Measurements from ENCODE around the gene JAG2. TPM values are rescaled to one million over a fixed set of nuclear protein-coding genes. Genes with fewer than 3 reads are reported as not detected.

JAG2 gene
- total and polyA plus RNA-seq, 2 experiments from 2014 or later: 1.5 TPM; not detected in 1

GRCh38 chr14:105095236-105095805, 73.3 kb downstream of the JAG2 start:
- H3K9me3 ChIP-seq (ENCODE audit: low read depth): no peaks in the 10 kb centered on the region
- H3K4me3 ChIP-seq: no peak overlapping the region
- H3K27ac ChIP-seq: no peak overlapping the region
- no peaks in the 10 kb centered on the region for H3K36me3 ChIP-seq (ENCODE audit: low read depth)
- H3K27me3 ChIP-seq (replicated peaks; ENCODE audit: insufficient read depth): no peaks in the 10 kb centered on the region
- WGBS, 2 experiments (ENCODE audit: low coverage in 1 of 2, low lambda C conversion rate in 2 of 2, missing lambda C conversion rate in 2 of 2): 94% methylated on average over 7 of the region's 7 CpGs
- no peak overlapping the region for H3K9ac ChIP-seq
- H3K4me2 ChIP-seq (ENCODE audit: unreplicated experiment): no peak overlapping the region
- no peaks in the 10 kb centered on the region for H4K20me1 ChIP-seq (ENCODE audit: insufficient read depth)
- H2AFZ ChIP-seq: no peak overlapping the region
- no peak for TF ChIP-seq EZH2 (IDR thresholded peaks at IDR 0.05; ENCODE audit: insufficient read depth, poor library complexity, severe bottlenecking)
- no peaks in the 10 kb centered on the region for H3K79me2 ChIP-seq (ENCODE audit: insufficient read depth)
- no peaks in the 10 kb centered on the region for H3K9me2 ChIP-seq (ENCODE audit: insufficient read depth)
- no peak for DNase-seq
- peaks cover 21% of the 10 kb centered on the region for H3K4me1 ChIP-seq (ENCODE audit: insufficient read depth)
- in situ Hi-C loops (cut with MboI): no loop called here
- H3F3A ChIP-seq (ENCODE audit: insufficient read depth): peaks cover 6% of the 10 kb centered on the region

GRCh38 chr14:105094193-105094907, 74.2 kb downstream of the JAG2 start:
- peak overlapping the region; percentile 93 for H3K4me3 ChIP-seq
- H2AFZ ChIP-seq: peak overlapping the region; percentile 83
- H3K4me1 ChIP-seq (ENCODE audit: insufficient read depth): peaks cover 21% of the 10 kb centered on the region
- TF ChIP-seq EZH2phosphoT487 (IDR thresholded peaks at IDR 0.05; ENCODE audit: insufficient read depth, low read depth): no peak
- no peak for TF ChIP-seq EZH2 (IDR thresholded peaks at IDR 0.05; ENCODE audit: insufficient read depth, poor library complexity, severe bottlenecking)
- no peaks in the 10 kb centered on the region for H3K79me2 ChIP-seq (ENCODE audit: insufficient read depth)
- H3K4me2 ChIP-seq (ENCODE audit: unreplicated experiment): peak overlapping the region; percentile 82
- no peaks in the 10 kb centered on the region for H3K27me3 ChIP-seq (replicated peaks; ENCODE audit: insufficient read depth)
- H3K9me2 ChIP-seq (ENCODE audit: insufficient read depth): no peaks in the 10 kb centered on the region
- H3K27ac ChIP-seq: no peak overlapping the region; the same call in 1 of the 2 replicates
- 78 to 79% methylated on average over 14 of the region's 14 CpGs for WGBS, 2 experiments (ENCODE audit: low coverage in 1 of 2, low lambda C conversion rate in 2 of 2, missing lambda C conversion rate in 2 of 2)
- peaks cover 6% of the 10 kb centered on the region for H3F3A ChIP-seq (ENCODE audit: insufficient read depth)
- H3K9me3 ChIP-seq (ENCODE audit: low read depth): no peaks in the 10 kb centered on the region
- H3K36me3 ChIP-seq (ENCODE audit: low read depth): no peaks in the 10 kb centered on the region
- H4K20me1 ChIP-seq (ENCODE audit: insufficient read depth): no peaks in the 10 kb centered on the region
- peak overlapping the region; percentile 94 for H3K9ac ChIP-seq
- no peak for DNase-seq
- in situ Hi-C loops (cut with MboI): no loop called here

GRCh38 chr14:105093431-105094192, 75.0 kb downstream of the JAG2 start:
- 2 to 4% methylated on average over 21 to 69 of the region's 76 CpGs for WGBS, 2 experiments (ENCODE audit: low coverage in 1 of 2, low lambda C conversion rate in 2 of 2, missing lambda C conversion rate in 2 of 2)
- H3K4me3 ChIP-seq: peak overlapping the region; percentile 93
- H3K36me3 ChIP-seq (ENCODE audit: low read depth): no peaks in the 10 kb centered on the region
- H3K4me2 ChIP-seq (ENCODE audit: unreplicated experiment): peak overlapping the region; percentile 82
- no peaks in the 10 kb centered on the region for H3K9me3 ChIP-seq (ENCODE audit: low read depth)
- H2AFZ ChIP-seq: peak overlapping the region; percentile 83
- TF ChIP-seq EZH2 (IDR thresholded peaks at IDR 0.05; ENCODE audit: insufficient read depth, poor library complexity, severe bottlenecking) (no peak), EZH2phosphoT487 (IDR thresholded peaks at IDR 0.05; ENCODE audit: insufficient read depth, low read depth) (no peak)
- H3K27me3 ChIP-seq (replicated peaks; ENCODE audit: insufficient read depth): no peaks in the 10 kb centered on the region
- no peaks in the 10 kb centered on the region for H4K20me1 ChIP-seq (ENCODE audit: insufficient read depth)
- H3K4me1 ChIP-seq (ENCODE audit: insufficient read depth): peaks cover 24% of the 10 kb centered on the region
- no peaks in the 10 kb centered on the region for H3K9me2 ChIP-seq (ENCODE audit: insufficient read depth)
- no peaks in the 10 kb centered on the region for H3K79me2 ChIP-seq (ENCODE audit: insufficient read depth)
- peak; percentile 87 for DNase-seq
- peak overlapping the region; percentile 72 for H3K27ac ChIP-seq
- in situ Hi-C loops (cut with MboI): no loop called here
- peaks cover 8% of the 10 kb centered on the region for H3F3A ChIP-seq (ENCODE audit: insufficient read depth)
- H3K9ac ChIP-seq: peak overlapping the region; percentile 94

GRCh38 chr14:105093038-105093430, 75.5 kb downstream of the JAG2 start:
- WGBS, 2 experiments (ENCODE audit: low coverage in 1 of 2, low lambda C conversion rate in 2 of 2, missing lambda C conversion rate in 2 of 2): 1% methylated on average over 29 to 45 of the region's 46 CpGs
- Histone ChIP-seq H3K4me2 (ENCODE audit: unreplicated experiment) (peak overlapping the region; percentile 90), H3K36me3 (ENCODE audit: low read depth) (no peaks in the 10 kb centered on the region), H3K27me3 (replicated peaks; ENCODE audit: insufficient read depth) (no peaks in the 10 kb centered on the region), H3K4me1 (ENCODE audit: insufficient read depth) (peaks cover 30% of the 10 kb centered on the region), H2AFZ (peak overlapping the region; percentile 67; the same call in 1 of the 2 replicates), H3K9me3 (ENCODE audit: low read depth) (no peaks in the 10 kb centered on the region), H4K20me1 (ENCODE audit: insufficient read depth) (no peaks in the 10 kb centered on the region), H3K9me2 (ENCODE audit: insufficient read depth) (no peaks in the 10 kb centered on the region), H3K4me3 (peak overlapping the region; percentile 93), H3K27ac (peak overlapping the region; percentile 60), H3K79me2 (ENCODE audit: insufficient read depth) (no peaks in the 10 kb centered on the region), H3F3A (ENCODE audit: insufficient read depth) (peaks cover 11% of the 10 kb centered on the region), H3K9ac (peak overlapping the region; percentile 94)
- DNase-seq: peak; percentile 82
- in situ Hi-C loops (cut with MboI): no loop called here
- TF ChIP-seq EZH2 (IDR thresholded peaks at IDR 0.05; ENCODE audit: insufficient read depth, poor library complexity, severe bottlenecking) (no peak), EZH2phosphoT487 (IDR thresholded peaks at IDR 0.05; ENCODE audit: insufficient read depth, low read depth) (no peak)

Data from GM23248 (cell line).